HG03103 (cell line): ENCODE data around the gene CTU2.

Experiments
- ATAC-seq: cut with Tn5 transposase; IDR thresholded peaks from one replicate; pipeline ENCODE4 v1.9.1; 2021; ENCODE audit warnings: low read depth; ENCODE audit not compliant: unreplicated experiment

The CTU2 gene

DNA sequence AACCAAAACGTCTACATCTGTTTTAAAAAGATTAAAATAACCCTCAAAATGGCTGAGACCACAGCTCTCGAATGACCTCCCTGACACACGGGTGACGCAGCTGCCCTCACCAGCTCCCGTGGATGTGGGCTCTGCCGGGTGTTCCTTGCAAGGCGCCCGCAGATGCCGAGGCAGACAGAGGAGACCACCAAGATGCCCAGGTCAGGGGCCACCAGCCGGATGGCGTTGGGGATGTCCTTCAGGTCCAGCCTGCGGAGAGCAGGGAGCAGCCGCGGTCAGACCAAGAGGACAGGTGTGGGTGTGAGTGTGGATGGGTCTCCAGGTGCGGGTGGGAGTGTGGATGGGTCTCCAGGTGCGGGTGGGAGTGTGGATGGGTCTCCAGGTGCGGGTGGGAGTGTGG lies 35.1 kb downstream of the CTU2 start:
- ATAC-seq = no peak

DNA sequence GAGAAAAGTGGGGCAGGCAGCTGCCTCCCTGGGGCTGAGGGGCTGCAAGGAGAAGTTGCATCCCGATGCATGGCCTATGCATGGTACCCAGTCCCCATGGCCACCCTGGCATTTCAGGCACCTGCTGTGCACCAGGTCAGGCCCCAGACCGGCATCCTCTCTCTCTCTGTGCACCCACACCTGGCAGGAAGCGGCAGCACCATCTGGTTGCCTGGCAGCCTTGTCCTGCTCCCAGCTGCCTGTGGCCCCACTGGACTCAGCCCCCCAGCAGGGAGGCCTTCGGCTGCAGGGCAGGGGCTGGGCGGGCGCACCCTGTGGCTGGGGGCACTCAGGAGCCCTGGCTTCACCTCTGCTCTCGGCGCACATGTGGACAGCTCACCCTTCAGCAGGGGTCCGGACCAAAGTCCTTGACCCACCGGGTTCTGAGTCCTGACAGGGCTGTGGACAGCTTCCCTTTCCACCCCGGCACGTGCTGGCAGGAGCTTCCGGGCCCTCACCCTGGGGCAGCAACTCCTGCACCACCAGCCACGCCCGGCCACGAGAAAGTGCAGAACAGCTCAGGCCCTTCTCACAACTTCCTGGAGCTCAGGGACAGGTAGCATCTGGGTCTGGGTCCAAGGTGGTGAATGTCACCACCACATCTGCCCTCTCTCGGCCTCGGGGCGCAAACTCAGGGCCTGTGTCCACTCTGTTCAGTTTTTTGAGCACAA lies 36.7 kb downstream of the CTU2 start:
- no peak for ATAC-seq

DNA sequence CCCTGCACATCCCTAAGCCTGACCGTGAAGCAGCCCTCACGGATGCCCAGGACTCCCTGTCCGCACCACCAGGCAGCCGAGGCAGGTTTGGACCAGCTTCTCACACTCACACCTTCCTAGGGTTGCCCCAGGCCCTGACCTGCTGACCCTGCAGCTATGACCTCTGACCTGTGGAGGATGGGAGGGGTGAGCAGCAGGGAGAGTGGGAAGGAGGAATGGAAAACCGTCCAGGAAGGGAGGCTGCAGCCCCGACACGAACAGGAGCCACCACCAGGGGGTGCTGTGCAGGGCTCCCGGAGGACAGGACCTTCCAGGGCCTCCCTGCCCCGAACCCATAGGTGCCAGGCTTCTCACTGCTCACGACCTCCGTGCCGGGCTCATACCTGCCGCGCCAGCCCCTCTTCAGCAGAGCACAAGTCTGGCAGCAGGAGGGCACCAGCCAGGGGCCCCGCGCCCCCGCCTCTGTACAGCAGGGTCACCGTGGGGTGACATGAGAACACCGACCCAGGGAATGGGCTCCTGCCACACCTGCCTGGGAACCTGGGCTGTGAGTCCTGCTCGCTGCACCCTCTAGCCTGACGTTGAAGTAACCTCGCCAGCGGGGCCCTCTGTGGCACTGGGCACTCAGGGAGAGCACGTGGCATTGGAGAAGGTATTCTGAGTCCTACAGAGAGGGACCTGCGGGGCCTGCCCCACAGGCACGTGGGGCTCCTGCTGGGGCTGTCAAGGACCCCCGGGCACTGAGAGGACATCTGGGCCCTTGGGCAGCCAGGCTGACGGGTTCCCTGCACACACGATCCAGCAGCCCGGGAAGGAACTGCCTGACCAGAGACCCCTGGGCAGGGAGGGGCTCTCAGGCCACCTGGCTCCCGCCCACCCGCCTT lies 37.6 kb downstream of the CTU2 start:
- no peak for ATAC-seq

DNA sequence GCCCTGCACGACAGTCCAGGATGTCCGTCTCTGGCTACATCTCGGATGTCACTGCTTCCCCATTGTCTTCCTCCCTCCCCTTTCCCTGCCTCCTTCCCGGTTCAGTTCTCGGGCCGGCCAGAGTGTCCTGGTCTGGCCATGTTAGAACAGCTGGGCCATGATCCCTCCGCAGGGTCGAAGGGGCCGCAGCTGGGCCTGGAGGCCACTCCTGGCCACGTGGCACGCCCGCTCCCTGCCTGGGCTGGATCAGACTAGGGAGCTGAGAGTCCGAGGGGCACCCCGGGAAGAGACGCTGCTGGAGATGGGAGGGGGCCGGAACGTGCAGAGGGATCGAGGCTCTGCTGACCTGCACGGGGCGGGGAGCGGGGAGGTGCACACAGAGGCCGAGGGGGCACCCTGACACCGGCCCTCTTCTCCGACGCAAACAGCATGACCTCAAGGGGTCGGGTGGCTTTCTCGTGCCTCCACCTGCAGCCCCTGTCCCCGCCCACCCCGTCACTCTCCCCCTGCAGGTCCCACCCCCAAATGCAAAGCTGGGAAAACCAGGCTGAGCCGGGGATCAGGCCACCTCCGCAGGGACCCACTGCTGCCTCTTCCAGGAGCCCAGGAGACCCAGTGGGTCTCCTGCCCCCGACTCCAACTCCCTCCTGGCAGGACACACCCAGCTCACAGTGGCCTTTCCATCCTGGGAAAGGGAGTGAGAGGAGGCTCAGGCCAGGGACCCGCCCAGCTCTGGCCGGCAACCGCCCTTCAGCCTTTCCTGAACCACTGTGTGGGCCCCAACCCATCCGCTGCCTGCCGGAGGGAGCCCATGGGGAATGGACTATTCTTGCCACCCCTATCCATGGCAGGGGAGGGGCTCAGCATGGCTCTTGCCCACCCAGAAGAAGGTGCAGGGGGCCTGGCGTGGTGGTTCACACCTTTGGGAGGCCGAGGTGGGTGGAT lies 38.5 kb downstream of the CTU2 start:
- ATAC-seq = no peak

DNA sequence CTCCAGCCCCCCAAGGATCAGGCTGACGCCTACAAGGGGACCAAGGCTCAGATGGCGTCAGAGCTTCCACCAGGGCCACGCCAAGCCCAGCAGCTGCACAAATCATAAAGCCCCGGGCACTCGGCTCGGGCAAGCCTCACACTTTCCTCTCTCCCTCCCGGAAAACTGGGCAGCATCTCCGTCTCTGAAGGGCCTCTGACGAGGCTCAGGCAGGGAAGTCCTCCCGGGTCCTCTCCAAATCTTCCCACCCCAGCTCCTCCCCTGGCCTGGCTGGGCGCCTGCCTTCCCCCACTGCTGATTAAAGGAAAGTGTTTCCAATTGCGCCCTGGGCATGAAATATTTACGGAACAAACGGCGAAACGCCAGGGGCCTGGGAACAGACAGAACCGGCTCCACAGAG lies 40.2 kb downstream of the CTU2 start:
- ATAC-seq = no peak

DNA sequence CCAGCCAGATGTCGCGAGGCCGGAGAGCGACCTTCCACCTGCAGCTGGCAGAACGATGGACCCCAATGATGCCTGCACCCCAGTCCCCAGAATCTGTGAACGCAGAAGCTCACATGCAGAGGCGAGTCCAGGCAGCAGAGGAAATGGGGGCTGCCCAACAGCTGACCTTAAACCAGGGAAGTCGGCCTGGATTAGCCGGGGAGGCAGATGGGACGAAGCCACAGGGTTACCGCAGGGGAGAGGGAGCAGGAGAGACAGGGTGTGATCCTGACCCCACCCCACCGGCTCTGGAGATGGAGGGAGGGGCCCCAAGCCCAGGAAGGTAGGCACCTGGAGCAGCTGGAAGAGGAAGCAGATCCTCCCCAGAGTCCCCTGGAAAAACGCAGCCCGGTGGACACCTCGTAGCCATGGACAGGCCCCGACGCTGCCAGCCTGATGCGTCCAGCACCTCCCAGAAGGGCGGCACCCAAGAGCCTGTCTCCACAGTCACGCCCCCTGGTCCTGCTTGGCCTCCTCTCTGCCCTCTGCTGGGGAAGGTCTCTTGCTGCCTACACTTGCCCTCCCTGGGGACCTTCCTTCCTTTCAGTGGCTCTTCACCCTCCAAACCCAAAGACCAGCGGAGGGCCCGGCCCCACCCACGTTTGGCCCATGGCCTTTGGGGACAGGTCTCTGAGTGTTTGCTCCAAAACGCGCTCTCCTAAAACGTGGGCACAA lies 41.4 kb downstream of the CTU2 start:
- ATAC-seq = no peak

DNA sequence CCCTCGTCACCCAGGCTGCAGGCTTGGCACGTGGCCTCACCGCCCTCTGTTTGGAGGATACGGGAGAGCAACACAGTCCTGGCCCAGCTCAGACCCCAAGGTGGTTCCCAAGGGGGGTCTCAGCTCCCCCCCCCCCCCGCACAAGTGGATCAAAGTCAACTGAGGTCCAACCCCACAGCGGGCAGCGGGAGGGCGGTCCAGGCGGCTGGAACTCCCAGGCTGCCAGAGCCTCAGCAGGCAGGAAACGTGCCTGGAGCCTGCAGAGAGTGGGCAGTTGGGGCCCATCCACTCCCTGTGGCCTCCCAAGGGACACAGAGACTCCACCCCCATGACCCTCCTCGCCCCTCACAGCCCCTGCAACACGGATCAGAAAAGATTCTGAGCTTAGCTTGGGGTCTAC lies 42.1 kb downstream of the CTU2 start:
- ATAC-seq = no peak

DNA sequence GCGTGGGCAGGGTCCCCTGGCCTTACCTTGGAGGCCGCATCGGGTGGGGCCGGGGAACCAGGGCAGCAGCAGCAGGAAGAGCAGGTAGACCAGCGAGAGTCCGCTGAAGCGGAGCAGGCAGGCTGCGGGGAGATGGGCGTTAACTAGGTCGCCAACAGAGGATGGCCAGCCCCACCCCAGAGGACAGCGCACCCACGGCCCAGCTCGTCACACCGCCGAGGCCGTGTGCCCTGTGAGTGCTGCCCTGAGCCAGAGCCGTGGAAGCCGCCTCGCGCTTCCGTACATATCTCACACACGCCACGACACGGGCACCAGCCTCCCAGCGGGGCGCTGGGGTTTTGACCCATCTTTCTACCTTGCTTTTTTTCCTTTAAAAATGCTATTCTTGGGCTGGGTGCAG lies 43.1 kb downstream of the CTU2 start:
- ATAC-seq = no peak

DNA sequence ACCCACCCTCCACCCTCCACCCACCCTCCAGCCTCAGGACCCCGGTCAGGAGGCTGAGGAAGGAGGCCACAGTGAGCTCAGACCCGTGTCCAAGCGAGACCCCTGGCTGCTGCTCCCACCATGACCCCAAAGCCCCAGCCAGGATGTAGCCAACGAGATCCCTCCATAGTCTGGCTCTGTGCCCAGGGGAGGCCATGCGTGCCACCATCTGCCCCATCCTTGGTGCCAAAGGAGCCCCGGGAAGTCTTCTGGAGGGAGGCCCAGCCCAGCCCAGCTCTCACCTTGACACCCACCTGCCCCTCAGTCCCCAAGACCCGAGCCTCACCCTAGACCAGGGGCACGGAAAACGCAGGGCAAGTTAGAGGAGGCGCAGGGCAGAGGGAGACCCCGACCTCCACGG lies 44.6 kb downstream of the CTU2 start:
- no peak for ATAC-seq

DNA sequence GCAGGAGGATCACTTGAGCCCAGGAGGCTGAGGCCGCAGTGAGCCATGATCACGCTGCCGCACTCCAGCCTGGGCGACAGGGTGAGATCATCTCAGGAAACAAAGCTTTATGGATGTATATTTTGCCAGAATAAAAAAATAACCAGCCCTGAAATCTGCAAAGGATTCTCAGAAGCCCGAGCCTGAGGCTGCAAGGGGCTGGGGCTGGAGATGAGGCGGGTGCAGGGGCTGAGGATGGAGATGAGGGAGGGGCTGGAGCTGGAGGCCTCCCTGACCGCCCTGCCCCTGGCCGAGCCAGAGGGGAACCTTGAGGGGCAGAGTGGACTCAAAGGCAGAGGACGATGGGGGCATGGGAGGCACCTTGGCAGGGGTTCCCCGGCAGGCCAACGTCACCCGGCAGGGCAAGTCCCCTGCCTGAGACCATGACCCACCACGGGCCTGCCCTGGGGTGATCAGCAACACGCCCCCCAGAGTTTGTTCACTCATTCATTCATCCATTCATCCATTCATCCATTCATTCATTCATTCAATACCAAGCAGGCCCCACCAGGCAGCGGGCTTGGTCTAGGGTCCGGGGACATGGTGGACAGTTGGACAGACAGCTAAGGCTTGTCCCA lies 46.2 kb downstream of the CTU2 start:
- no peak for ATAC-seq

DNA sequence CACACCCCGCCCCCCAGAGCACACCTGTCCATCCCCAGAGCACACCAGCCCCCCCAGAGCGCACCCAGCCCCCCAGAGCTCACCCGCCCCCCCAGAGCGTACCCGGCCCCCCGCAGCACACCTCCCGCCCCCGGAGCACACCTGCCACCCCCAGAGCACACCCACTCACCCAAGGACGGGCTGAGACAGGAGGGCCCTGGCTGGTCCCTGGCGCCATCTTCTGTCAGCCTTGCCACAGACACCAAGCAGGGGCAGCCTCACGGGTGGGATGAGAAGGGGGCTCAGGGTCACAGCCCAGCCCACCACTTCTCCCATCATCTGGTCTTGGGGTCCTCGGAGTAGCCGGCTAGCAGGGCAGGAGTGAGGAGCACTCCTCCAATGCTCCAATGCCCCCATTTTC lies 46.9 kb downstream of the CTU2 start:
- no peak for ATAC-seq

DNA sequence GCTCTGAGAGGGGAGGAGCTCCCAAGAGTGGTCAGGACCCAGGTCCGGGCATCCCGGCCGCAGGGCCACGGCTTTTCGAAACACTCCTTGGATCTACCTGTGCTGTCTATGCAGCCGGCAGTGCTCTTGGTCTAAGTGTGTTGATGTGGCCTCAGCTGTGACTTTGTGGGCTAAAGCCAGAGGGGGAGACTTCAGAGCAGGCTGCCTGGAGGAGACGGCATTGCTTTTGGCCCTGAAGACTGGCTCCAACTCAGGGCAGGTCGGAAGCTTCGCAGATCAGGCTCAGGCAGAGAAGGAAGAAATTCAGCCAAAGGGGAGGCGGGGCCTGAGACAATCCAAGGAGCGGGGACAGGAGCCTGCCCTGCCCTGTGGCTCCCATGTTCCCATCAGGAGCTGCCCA lies 47.3 kb downstream of the CTU2 start:
- no peak for ATAC-seq

DNA sequence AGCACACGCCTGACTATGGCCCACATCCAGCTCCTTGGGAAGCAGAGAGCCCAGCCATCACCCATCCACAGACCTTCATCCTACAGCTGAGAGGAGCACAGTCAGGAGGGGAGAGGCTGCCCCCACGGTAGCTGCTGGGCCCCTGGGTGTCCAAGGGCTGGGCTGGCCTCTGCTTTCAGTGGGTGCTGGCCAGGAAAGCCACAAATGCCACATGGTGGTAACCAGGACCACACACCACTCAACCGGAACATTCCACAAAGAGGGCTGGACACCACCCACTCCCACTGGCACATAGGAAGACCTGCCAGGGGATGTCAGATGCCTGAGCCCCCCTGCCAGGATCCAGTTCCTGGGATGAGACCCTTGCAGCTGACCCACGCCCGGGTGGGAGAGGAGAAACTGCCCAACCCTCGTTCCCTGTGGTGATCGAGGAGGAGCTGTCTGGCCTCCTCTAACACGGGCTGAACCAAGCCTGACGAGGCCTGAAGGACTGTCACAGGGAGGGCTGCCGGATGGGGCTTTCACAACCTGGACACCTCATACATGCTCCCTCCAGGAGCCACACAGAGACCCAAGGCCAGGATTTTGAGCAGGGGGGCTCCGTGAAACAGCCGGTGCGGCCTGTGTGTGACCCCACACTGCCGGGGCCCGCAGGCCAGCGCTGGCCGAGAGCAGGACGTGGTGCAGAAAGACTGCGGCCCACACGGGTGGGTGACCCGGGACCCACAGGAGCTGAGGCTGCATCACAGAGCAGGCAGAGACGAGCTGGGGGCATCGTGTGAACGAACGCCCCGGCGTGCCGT lies 48.0 kb downstream of the CTU2 start:
- no peak for ATAC-seq

DNA sequence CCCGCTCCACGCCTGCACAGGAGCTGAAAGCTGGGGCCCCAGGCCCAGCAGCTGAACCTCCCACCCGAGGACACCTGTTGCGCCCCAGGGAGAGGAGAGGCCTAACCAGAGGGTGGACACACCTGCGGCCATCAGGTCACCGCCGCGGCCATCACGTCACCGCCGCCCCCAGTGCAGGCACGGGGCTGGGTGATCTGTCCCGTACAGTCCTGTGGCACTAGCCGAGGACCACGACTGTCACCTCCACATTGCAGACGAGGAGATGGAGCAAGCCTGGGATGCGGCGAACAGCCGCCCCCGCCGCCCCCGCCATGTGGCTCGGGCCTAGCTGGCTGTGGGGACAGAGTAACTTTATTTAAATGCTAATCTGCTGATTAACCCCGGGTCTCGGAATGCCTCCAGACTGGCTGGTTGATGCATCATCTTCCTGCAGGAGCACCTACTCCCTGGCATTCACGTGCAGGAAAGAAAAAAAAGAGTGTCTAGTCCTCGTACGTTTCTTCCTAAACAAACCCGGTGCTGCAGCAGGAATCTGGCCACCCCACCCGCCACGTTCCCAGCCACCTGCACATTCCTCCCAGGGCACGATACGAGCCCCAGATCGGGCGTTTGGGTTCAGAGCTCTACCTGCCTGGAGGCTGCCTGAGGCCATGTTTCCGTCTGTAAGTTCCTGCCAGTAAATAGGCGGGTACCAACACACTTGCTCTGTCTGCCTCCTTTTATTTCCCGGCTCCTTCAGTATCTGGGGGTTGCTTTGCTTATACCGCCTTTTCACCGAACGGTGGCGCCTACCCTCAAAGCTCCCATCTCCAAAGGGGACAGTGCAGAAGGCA lies 48.8 kb downstream of the CTU2 start:
- ATAC-seq = no peak

DNA sequence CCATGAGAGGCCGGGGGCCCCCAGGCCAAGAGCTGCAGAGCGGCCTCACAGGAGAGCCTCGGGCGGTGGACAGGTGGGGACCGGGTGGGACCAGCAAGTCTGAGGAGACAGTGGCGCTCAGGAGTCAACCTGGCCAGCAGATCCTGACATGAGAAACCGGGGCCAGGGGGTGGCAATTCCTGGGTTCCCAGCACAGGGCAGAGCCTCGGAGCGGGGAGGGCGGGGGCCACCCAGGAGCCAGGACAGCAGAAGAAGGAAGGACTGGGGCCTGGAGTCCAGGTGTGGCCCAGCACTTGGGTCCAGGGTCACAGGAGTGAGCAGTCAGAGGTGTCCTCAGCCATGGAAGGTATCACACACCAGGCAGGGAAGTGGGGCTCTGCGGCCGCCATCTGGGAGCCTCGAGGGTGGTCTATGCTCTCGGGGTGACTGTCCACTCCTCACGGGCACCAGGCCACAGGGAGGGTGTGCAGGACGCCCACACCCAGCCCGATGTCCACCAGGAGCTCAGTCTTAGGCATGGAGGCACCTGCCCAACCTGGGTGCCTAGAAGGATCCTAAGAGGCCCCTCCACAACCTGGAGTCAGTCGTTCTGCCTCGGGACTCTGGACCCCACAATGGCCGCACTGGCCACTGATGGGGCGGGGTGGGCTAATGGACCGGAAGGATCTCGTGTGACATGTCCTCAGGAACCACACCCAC lies 49.6 kb downstream of the CTU2 start:
- ATAC-seq = no peak

DNA sequence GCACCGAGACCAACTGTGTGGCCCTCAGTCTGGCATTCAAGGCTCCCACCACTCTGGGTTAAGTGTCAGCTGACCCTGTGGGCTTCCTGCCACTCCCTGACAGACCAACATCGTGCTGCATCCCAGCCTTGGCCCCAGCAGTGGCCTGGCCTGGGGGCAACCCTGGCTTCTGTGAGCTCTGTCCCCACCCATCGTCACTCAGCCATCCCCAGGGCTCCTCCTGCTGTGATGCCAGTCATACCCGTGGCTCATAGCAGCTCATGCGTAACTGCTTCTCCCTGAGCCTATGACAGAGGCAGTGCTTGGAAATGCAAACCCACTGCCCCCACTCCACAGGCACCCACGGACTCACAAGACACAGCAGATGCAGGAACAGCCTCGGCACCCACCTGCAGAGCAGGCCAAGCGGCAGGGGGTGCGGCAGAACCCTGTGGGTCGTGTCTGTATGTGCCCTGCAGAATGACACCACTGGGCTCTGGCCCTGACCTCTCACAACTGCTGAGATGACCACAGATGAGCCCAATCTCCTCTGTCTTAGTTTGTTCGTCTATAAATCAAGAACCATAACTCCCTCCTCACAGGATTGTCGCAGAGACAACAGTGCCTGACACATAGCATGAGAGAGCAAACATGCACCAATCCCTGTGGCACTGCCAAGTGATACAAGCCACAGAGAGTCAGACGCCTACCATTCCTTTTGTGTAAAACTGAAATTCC lies 52.1 kb downstream of the CTU2 start:
- no peak for ATAC-seq

DNA sequence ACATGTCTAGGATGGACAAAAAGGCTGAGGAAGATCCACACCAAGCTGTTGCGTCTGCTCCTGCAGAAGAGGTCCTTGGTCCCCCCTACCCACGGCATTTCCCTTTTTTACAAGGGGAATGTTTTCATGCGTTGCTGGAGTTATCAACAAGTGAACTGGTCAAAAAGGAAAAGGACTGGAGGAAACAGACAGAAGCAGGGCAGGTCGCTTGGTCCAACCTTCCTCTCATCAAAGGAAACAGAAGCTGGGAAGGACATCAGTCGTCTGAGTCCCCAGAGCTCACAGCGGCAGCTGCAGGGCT lies 52.6 kb downstream of the CTU2 start:
- no peak for ATAC-seq
